Measurements from ENCODE around the gene HDLBP.

The HDLBP gene

DNA sequence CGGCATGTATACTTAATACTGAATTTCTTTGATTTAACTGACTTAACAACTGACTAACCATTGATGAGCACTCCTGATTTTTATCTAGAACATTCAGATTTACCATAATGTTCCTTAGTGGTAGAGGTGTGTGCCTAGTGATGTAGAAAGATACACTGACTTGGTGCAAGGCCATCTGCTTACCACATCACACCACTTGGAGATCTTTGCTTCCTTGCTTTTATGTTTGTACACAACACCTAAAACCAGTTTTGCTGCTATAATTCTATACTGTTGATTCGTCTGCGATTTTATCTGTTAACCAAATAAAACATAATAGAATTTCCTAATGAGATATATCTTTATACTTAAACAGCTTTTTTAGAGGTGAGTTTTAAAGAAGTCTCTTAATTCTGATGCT lies 36.8 kb upstream of the HDLBP start:
- TF ChIP-seq JUND (IDR thresholded peaks at IDR 0.05; ENCODE audit: low read depth), result no peak
- DNase-seq (ENCODE audit: low read depth in 1 of 2, low spot score in 1 of 2), result peak in 1 of 2 experiments; percentile 69
- in situ Hi-C loops (cut with HindIII; ENCODE audit: low pct_unique_long_range_greater_than_20kb, low sequenced_read_pairs), result no loop called here

DNA sequence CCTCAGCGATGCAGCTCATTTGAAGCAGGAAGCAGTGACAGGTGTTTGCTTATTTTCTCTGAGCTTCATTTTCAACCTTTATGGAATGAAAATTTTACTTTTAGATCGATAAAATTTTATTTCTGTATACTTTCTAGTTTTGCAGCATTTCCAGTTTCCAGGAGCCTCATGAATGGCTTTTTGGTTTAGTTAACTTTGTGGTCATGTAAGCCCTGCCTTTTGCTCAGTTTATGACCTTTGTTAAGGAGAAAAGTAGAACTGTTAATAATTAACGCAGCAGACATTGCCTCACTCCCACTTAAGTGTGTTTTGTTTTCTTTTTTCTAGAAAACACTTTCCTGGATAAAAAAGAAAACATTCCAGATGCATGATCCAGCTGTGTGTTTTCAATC lies 36.2 kb upstream of the HDLBP start:
- in situ Hi-C loops (cut with HindIII; ENCODE audit: low pct_unique_long_range_greater_than_20kb, low sequenced_read_pairs), result no loop called here
- no peak for TF ChIP-seq JUND (IDR thresholded peaks at IDR 0.05; ENCODE audit: low read depth)
- DNase-seq (ENCODE audit: low read depth in 1 of 2, low spot score in 1 of 2), result no peak

DNA sequence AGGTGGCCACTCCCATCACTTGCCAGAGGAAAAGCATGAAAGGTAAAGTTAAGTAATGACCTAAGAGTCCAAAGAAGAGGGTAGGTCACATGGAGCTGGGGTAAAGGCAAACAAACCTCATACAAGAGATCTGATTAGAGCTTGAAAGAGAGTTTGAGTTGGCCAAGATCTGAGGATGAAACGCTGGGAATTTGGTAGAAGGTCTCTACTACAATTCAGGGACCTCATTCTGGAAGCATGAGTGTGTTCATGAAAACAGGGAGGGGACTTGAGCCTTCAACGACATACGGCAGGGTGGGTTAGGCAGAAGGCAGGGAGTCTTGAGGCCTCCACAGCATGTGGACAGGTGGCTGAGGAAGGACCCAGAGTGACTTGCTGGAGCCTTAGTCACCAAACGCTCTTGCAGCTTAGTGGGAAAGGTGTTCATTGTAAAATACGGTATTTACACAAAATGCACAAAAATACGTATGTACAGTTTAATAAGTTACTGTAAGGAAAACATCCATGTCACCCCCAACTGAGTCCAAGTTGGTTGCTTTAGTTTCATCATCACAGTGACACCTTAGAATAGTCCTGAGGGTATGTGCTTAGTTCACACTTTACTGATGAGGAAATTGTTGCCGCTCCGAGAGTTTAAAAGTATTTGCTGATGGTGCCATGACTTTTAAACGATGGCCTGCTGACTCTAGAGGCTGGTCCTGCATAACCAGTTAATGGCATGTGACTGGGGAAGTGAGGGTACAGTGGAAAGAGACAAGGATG lies 35.6 kb upstream of the HDLBP start:
- in situ Hi-C loops (cut with HindIII; ENCODE audit: low pct_unique_long_range_greater_than_20kb, low sequenced_read_pairs), result no loop called here
- no peak for TF ChIP-seq JUND (IDR thresholded peaks at IDR 0.05; ENCODE audit: low read depth)
- peak in 1 of 2 experiments; percentile 10 for DNase-seq (ENCODE audit: low read depth in 1 of 2, low spot score in 1 of 2)

- no peak for DNase-seq (ENCODE audit: low read depth in 1 of 2, low spot score in 1 of 2)
- no peak for TF ChIP-seq JUND (IDR thresholded peaks at IDR 0.05; ENCODE audit: low read depth)
- in situ Hi-C loops (cut with HindIII; ENCODE audit: low pct_unique_long_range_greater_than_20kb, low sequenced_read_pairs), result no loop called here
These were observed 35.0 kb upstream of the HDLBP start for GRCh38 chr2:241350530-241350877.

GRCh38 chr2:241349941-241350340 lies 34.5 kb upstream of the HDLBP start:
- in situ Hi-C loops (cut with HindIII; ENCODE audit: low pct_unique_long_range_greater_than_20kb, low sequenced_read_pairs), result no loop called here
- no peak for TF ChIP-seq JUND (IDR thresholded peaks at IDR 0.05; ENCODE audit: low read depth)
- no peak for DNase-seq (ENCODE audit: low read depth in 1 of 2, low spot score in 1 of 2)

GRCh38 chr2:241344925-241345651 lies 29.6 kb upstream of the HDLBP start:
- DNase-seq (ENCODE audit: low read depth in 1 of 2, low spot score in 1 of 2), result no peak
- TF ChIP-seq JUND (IDR thresholded peaks at IDR 0.05; ENCODE audit: low read depth), result no peak

DNA sequence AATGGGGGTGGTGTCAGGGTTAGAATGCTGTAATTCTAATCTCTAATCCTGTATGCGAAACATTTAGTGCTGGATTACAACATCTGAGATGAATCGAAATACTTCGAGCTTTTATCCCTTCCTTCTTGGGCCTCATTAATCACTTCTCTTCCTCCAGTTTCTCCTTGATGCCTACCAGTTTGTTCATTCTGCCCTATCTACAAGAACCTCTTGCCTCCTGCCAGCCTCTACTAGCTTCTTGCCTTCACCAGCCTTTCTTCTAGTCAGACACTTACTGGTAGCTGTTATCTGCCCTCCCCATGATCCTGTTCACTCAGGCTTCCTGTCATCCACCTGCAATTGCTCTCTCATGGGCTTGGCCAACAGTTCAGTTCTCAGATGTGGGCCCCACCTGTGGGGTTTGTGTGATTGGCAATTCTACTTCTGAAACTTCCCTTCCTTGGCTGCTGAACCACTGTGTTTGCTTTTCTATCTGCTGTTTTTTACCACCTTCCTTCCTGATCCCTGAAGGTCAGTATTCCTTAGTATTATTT lies 25.2 kb upstream of the HDLBP start:
- TF ChIP-seq JUND (IDR thresholded peaks at IDR 0.05; ENCODE audit: low read depth), result no peak
- in situ Hi-C loops (cut with HindIII; ENCODE audit: low pct_unique_long_range_greater_than_20kb, low sequenced_read_pairs), result no loop called here
- no peak for DNase-seq (ENCODE audit: low read depth in 1 of 2, low spot score in 1 of 2)

More at GRCh38 chr2:241344925-241345651, 29.6 kb upstream of the HDLBP start:
- in situ Hi-C loops (cut with HindIII; ENCODE audit: low pct_unique_long_range_greater_than_20kb, low sequenced_read_pairs), result no loop called here

DNA sequence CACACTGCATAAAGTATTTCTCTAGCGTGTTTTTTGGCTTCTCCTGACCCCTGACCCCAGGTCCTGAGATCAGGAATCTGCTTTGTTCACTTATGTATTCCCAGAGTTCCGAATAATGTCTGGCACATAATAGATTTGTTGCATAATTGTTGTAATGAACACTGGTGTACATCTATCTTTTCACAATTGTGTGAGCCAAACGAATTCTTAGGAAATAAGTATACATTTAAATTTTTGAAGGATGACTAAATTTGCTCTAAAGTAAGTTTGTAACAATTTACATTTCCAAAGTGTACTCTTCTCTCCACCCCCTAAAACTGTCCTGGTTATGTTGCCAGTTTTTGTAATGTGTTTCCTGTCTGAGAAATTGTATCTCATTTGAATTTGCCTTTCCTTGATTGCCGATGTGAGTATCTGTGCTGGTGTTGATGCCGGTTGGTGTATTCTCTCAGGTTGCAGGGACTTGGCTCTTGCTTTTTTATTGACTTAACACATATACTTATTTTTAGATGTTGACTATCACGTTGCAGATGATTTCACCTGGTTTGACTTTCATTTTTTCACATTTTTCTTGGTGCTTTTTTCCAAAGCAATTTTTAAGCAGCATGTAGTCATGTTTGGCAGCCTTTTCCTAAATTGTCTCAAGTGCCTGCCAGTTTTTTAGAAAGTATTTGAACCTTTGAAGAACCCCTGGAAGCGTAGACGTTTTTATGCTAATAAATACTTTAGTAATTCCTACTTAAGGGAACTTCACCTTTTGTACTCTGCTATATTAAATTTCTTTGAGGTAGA lies 24.6 kb upstream of the HDLBP start:
- TF ChIP-seq JUND (IDR thresholded peaks at IDR 0.05; ENCODE audit: low read depth), result no peak
- DNase-seq (ENCODE audit: low read depth in 1 of 2, low spot score in 1 of 2), result no peak
- in situ Hi-C loops (cut with HindIII; ENCODE audit: low pct_unique_long_range_greater_than_20kb, low sequenced_read_pairs), result no loop called here

DNA sequence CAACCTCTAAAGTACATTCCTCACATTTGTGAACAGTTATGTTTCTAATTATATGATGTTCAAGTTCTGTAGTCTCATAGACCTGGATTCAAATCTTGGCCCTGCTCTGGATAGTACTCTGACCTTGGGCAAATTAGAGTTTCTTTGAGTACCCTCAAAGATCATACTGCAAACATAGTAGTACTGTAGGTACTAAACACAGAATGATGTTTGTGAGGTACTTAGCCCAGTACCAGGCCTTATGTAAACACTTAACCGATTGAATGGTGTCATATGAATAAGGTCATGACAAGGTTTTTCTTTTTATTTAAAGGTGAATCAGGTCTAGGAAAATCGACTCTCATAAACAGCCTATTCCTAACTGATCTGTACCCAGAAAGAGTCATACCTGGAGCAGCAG lies 19.3 kb upstream of the HDLBP start:
- in situ Hi-C loops (cut with HindIII; ENCODE audit: low pct_unique_long_range_greater_than_20kb, low sequenced_read_pairs), result no loop called here
- DNase-seq (ENCODE audit: low read depth in 1 of 2, low spot score in 1 of 2), result no peak
- no peak for TF ChIP-seq JUND (IDR thresholded peaks at IDR 0.05; ENCODE audit: low read depth)

DNA sequence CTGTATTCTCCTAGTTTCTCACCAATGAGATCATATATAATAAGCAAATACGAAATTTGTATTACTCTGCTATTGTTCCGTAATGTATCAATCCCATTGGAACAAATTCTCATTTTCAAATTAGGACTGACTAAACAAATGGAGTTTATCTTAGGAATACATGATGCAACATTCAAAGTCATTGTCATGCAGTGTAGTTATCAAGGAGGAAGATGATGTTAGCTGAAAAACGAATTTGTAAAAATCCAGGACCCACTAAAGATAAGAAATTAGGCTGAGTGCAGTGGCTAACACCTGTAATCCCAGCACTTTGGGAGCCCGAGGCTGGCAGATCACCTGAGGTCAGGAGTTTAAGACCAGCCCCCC lies 15.1 kb upstream of the HDLBP start:
- in situ Hi-C loops (cut with HindIII; ENCODE audit: low pct_unique_long_range_greater_than_20kb, low sequenced_read_pairs), result no loop called here
- TF ChIP-seq JUND (IDR thresholded peaks at IDR 0.05; ENCODE audit: low read depth), result no peak
- no peak for DNase-seq (ENCODE audit: low read depth in 1 of 2, low spot score in 1 of 2)

DNA sequence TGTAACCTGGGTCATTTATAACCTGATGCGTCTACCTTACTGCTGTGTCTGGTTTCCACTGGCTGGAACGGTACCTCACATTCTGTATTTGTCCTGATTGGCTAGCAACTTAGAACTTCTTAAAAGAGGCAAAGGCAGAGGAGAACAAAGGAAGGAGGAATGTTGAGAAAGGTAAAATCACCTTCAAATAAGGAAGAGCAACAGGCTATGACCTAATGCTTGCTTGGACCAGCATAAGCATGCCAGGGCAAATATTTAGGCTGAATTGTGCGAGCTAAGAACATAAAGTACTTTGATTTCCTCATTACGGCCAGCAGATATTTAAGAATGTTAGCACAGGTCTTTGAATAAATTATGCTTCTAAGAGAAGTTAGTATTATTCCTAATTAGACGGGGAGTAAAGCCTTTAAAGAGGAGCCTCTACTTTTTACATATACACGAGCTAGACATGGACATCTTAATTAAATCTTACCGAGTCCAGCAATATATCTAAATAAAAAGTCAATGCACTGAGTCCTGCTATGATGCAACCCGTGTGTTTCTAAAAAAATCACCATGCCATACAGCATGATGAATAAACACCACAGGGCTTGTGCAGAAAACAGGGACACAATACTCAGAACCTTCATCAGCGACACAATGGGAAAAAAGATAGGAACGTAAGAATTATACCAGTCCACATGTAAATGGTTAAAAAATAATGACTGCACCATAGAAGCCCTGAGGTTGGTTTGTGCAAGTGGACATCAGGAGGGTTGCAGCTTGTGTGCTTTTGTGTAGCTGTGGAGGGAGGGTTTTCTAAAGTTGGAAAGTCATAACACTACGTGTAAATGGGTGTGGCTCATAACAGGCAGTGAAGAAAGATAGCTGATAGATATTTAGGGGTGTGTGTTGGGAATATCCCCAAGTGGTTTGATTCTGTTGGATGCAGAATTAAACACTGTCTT lies 14.5 kb upstream of the HDLBP start:
- in situ Hi-C loops (cut with HindIII; ENCODE audit: low pct_unique_long_range_greater_than_20kb, low sequenced_read_pairs), result no loop called here
- no peak for TF ChIP-seq JUND (IDR thresholded peaks at IDR 0.05; ENCODE audit: low read depth)
- DNase-seq (ENCODE audit: low read depth in 1 of 2, low spot score in 1 of 2), result no peak

DNA sequence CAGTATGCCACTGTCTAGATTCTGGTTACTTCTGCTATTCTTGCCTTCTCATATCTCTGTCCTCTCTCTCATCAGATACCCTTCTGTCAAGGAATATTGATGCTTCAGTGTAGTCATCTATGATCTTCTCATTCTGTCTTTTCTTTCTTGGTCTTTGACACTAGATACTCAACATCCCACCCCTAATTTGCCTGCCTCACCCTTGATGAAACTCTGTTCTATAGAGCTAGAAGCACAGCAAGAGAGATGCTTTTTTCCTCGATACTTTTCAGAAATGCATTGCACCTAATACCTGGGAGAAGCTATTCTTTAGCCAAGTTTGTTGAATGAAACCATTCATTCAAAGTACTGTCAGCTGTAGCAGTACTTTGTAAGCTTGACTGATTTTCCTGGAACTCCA lies 9.8 kb upstream of the HDLBP start:
- in situ Hi-C loops (cut with HindIII; ENCODE audit: low pct_unique_long_range_greater_than_20kb, low sequenced_read_pairs), result no loop called here
- no peak for TF ChIP-seq JUND (IDR thresholded peaks at IDR 0.05; ENCODE audit: low read depth)

More for the DNA sequence above, 9.8 kb upstream of the HDLBP start:
- DNase-seq (ENCODE audit: low read depth in 1 of 2, low spot score in 1 of 2), result no peak
